SK-N-SH treated with all-trans-retinoic acid at 6 μM for 48 hours (cell line): ENCODE results near the gene SIRPB1.

Experiments used
- CREB5 ChIP-seq: fragments of 250-450 bp; sonication (Bioruptor Pico); IDR thresholded peaks from 2 replicates; pipeline ENCODE4 v1.5.1; 2020; ENCODE audit warnings: low read depth, mild to moderate bottlenecking, moderate library complexity
- ISL1 ChIP-seq: fragments of 250-450 bp; sonication (Bioruptor Pico); IDR thresholded peaks from 2 replicates; pipeline ENCODE4 v2.1.2; 2022; ENCODE audit warnings: mild to moderate bottlenecking, moderate library complexity
- PATZ1 ChIP-seq: fragments of 250-450 bp; sonication (Bioruptor Pico); IDR thresholded peaks from 2 replicates; pipeline ENCODE4 v1.8.0; 2020; ENCODE audit warnings: mild to moderate bottlenecking, moderate library complexity, borderline replicate concordance
- POU6F1 ChIP-seq: fragments of 250-450 bp; sonication (Bioruptor Pico); IDR thresholded peaks from 2 replicates; pipeline ENCODE4 v1.8.0; 2021; ENCODE audit warnings: low read depth, mild to moderate bottlenecking, moderate library complexity, borderline replicate concordance
- RARB ChIP-seq: fragments of 250-450 bp; sonication (Bioruptor Pico); IDR thresholded peaks from 2 replicates; pipeline ENCODE4 v1.8.0; 2021; ENCODE audit warnings: mild to moderate bottlenecking, moderate library complexity
- ZNF70 ChIP-seq: fragments of 450-650 bp; formaldehyde crosslinking; IDR thresholded peaks from 2 replicates; pipeline ENCODE4 v1.5.0; 2020; ENCODE audit warnings: mild to moderate bottlenecking, moderate library complexity
- ZNF8 ChIP-seq: fragments of 450-650 bp; formaldehyde crosslinking; IDR thresholded peaks from 2 replicates; pipeline ENCODE4 v1.5.0; 2020; ENCODE audit warnings: mild to moderate bottlenecking, moderate library complexity

GRCh38 chr20:1621316-1621715, 1.5 kb upstream of the SIRPB1 start:
- TF ChIP-seq ISL1 = no peak
- no peak for TF ChIP-seq RARB
- TF ChIP-seq PATZ1 = no peak
- no peak for TF ChIP-seq ZNF70 (CRISPR knock-in tag)
- no peak for TF ChIP-seq ZNF8 (CRISPR knock-in tag)
- no peak for TF ChIP-seq POU6F1 (CRISPR knock-in tag)
- TF ChIP-seq CREB5 (CRISPR knock-in tag) = no peak
